ENCODE measurements around the gene ICA1.
"Not testable (repeated sequence)": the region's sequence is repeated elsewhere in the genome, so short reads cannot be mapped to it uniquely, and the experiment has no call there.

Gene ICA1

DNA sequence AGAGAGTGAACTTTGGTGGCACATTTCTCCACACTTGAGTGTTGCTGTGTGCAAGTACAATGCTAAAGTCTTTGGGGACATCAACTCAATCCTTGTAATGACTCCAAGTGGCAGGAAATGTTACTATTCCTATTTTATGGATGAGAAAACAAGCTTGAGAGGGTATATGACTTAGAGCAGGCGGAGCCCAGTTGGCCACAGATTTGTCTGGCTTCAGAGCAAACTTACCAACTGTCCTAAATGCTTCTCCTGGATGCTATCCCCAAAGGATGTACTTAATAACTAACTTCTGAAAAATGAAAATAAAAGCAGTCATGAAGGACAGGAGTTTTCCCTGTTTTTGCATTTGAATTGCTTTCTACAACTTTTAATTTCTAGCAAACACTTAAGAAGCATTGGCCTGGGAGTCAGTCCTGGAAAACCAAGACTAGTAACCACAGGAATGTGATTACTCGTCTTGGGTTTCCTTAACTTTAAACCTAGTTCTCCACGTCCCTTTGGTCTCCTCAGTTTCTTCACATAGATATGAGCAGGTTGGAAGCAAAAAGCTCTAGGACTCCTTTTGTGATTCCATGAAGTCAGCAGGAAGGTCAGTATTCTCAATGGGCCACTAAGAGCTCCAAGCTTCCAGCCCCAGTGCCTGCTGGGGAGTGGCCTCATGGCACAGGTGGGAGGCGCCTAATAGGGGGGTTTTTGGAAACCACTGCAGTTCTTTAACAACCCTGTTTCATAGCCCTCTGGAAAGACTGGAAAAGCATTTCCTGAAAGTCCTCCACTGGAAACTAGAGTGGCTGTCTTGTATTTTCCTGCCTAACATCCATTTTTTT, 152.6 kb downstream of the ICA1 start:
- no peaks in the 10 kb centered on the region for H3K27me3 ChIP-seq (replicated peaks; ENCODE audit: insufficient read depth, low read length)
- H3K9me3 ChIP-seq (replicated peaks; ENCODE audit: insufficient read depth, low read length), result no peaks in the 10 kb centered on the region
- no peak overlapping the region for H3K4me2 ChIP-seq (ENCODE audit: low read depth, low read length)
- no peaks in the 10 kb centered on the region for H3K36me3 ChIP-seq (replicated peaks; ENCODE audit: insufficient read depth, low read length)
- TF ChIP-seq EZH2 (optimal IDR thresholded peaks at IDR 0.05; ENCODE audit: low read depth, low read length) (no peak), CTCF (IDR thresholded peaks at IDR 0.05; ENCODE audit: low read length) (no peak), EZH2phosphoT487 (IDR thresholded peaks at IDR 0.05; ENCODE audit: low read length) (no peak)
- H4K20me1 ChIP-seq (ENCODE audit: insufficient read depth, low read length), result no peaks in the 10 kb centered on the region
- no peak overlapping the region for H3K4me3 ChIP-seq (ENCODE audit: low read length)
- no peak overlapping the region for H3K27ac ChIP-seq (ENCODE audit: low read length)
- H3K9me2 ChIP-seq (replicated peaks; ENCODE audit: insufficient read depth, low read length), result no peaks in the 10 kb centered on the region
- no peak overlapping the region for H2AFZ ChIP-seq (ENCODE audit: low read length)
- H3K9ac ChIP-seq (ENCODE audit: low read length), result no peak overlapping the region
- H3F3A ChIP-seq (ENCODE audit: insufficient read depth, low read length), result peaks cover 6% of the 10 kb centered on the region
- no peaks in the 10 kb centered on the region for H3K79me2 ChIP-seq (ENCODE audit: low read length)
- H3K4me1 ChIP-seq (ENCODE audit: low read length), result peaks cover 12% of the 10 kb centered on the region
- no peak for DNase-seq

GRCh38 chr7:8105449-8106095, 156.4 kb downstream of the ICA1 start:
- Histone ChIP-seq H3K9ac (ENCODE audit: low read length) (no peak overlapping the region), H3K27ac (ENCODE audit: low read length) (no peak overlapping the region), H3K9me3 (replicated peaks; ENCODE audit: insufficient read depth, low read length) (no peaks in the 10 kb centered on the region), H4K20me1 (ENCODE audit: insufficient read depth, low read length) (no peaks in the 10 kb centered on the region), H3K36me3 (replicated peaks; ENCODE audit: insufficient read depth, low read length) (no peaks in the 10 kb centered on the region), H3K79me2 (ENCODE audit: low read length) (no peaks in the 10 kb centered on the region), H3K27me3 (replicated peaks; ENCODE audit: insufficient read depth, low read length) (no peaks in the 10 kb centered on the region), H3K4me1 (ENCODE audit: low read length) (no peaks in the 10 kb centered on the region), H3F3A (ENCODE audit: insufficient read depth, low read length) (no peaks in the 10 kb centered on the region), H3K4me2 (ENCODE audit: low read depth, low read length) (no peak overlapping the region), H2AFZ (ENCODE audit: low read length) (no peak overlapping the region), H3K4me3 (ENCODE audit: low read length) (no peak overlapping the region), H3K9me2 (replicated peaks; ENCODE audit: insufficient read depth, low read length) (no peaks in the 10 kb centered on the region)
- TF ChIP-seq EZH2 (optimal IDR thresholded peaks at IDR 0.05; ENCODE audit: low read depth, low read length), result no peak
- TF ChIP-seq CTCF (IDR thresholded peaks at IDR 0.05; ENCODE audit: low read length), result no peak
- TF ChIP-seq EZH2phosphoT487 (IDR thresholded peaks at IDR 0.05; ENCODE audit: low read length), result no peak
- no peak for DNase-seq

DNA sequence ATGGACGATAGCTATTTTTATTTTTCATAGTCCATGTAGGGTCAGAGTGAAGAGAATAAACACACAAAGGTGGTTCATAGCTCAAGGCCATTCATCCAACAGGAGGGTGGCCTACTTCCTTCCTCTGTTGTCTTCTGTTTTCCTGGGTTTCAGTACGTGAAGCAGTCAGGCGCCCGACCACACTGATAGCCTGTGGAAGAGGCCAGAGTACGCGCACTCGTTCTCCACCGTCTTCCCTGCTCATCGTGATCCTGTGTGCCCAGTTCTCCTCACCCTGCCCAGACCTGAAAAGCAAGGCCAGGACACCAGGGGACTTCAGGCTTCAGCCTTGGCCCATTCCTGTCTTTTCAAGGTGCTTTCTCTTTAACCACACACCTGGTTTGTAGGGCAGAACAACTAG, 158.7 kb downstream of the ICA1 start:
- Histone ChIP-seq H3K9me2 (replicated peaks; ENCODE audit: insufficient read depth, low read length) (no peaks in the 10 kb centered on the region), H4K20me1 (ENCODE audit: insufficient read depth, low read length) (no peaks in the 10 kb centered on the region), H3K36me3 (replicated peaks; ENCODE audit: insufficient read depth, low read length) (no peaks in the 10 kb centered on the region), H3K9ac (ENCODE audit: low read length) (no peak overlapping the region), H3K27ac (ENCODE audit: low read length) (no peak overlapping the region), H3K4me3 (ENCODE audit: low read length) (no peak overlapping the region), H2AFZ (ENCODE audit: low read length) (no peak overlapping the region), H3K4me1 (ENCODE audit: low read length) (no peaks in the 10 kb centered on the region), H3K79me2 (ENCODE audit: low read length) (no peaks in the 10 kb centered on the region), H3K4me2 (ENCODE audit: low read depth, low read length) (no peak overlapping the region), H3K27me3 (replicated peaks; ENCODE audit: insufficient read depth, low read length) (no peaks in the 10 kb centered on the region), H3F3A (ENCODE audit: insufficient read depth, low read length) (no peaks in the 10 kb centered on the region), H3K9me3 (replicated peaks; ENCODE audit: insufficient read depth, low read length) (no peaks in the 10 kb centered on the region)
- DNase-seq, result no peak
- TF ChIP-seq EZH2 (optimal IDR thresholded peaks at IDR 0.05; ENCODE audit: low read depth, low read length) (no peak), EZH2phosphoT487 (IDR thresholded peaks at IDR 0.05; ENCODE audit: low read length) (no peak), CTCF (IDR thresholded peaks at IDR 0.05; ENCODE audit: low read length) (no peak)

DNA sequence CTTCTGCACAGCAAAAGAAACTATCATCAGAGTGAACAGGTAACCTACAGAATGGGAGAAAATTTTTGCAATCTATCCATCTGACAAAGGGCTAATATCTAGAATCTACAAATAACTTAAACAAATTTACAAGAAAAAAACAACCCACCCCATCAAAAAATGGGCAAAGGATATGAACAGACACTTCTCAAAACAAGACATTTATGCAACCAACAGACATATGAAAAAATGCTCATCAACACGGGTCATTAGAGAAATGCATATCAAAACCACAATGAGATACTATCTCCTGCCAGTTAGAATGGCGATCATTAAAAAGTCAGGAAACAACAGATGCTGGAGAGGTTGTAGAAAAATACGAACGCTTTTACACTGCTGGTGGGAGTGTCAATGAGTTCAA, 160.7 kb downstream of the ICA1 start:
- H3K9me2 ChIP-seq (replicated peaks; ENCODE audit: insufficient read depth, low read length), result not testable (repeated sequence)

More for the DNA sequence above, 160.7 kb downstream of the ICA1 start:
- not testable (repeated sequence) for H3K27me3 ChIP-seq (replicated peaks; ENCODE audit: insufficient read depth, low read length); H3K4me2 ChIP-seq (ENCODE audit: low read depth, low read length); H3K9ac ChIP-seq (ENCODE audit: low read length); H4K20me1 ChIP-seq (ENCODE audit: insufficient read depth, low read length); H3K79me2 ChIP-seq (ENCODE audit: low read length); H3K4me1 ChIP-seq (ENCODE audit: low read length); H3F3A ChIP-seq (ENCODE audit: insufficient read depth, low read length); H3K27ac ChIP-seq (ENCODE audit: low read length); H2AFZ ChIP-seq (ENCODE audit: low read length); H3K36me3 ChIP-seq (replicated peaks; ENCODE audit: insufficient read depth, low read length); H3K4me3 ChIP-seq (ENCODE audit: low read length); DNase-seq; H3K9me3 ChIP-seq (replicated peaks; ENCODE audit: insufficient read depth, low read length)
